H1 (cell line): ENCODE data around the gene GNB1L. TPM values are rescaled to one million over a fixed set of nuclear protein-coding genes. Genes with fewer than 3 reads are reported as not detected.
A peak's percentile ranks its signal among the peaks of the same experiment; 100 is the strongest.

Experiments
- CTCF ChIA-PET: fragments of 300-600 bp; sonication (Branson Sonifier 250); formaldehyde crosslinking; loops from one replicate; lab custom pipeline; 2021; ENCODE audit not compliant: partially characterized antibody; lab: Charles Lee
- POLR2A ChIA-PET: fragments of 300-600 bp; sonication (Branson Sonifier 250); formaldehyde crosslinking; loops from one replicate; lab custom pipeline; 2021; ENCODE audit warnings: inconsistent platforms; ENCODE audit not compliant: partially characterized antibody; lab: Charles Lee
- DNase-seq, 2 experiments: peaks; one replicate each; pipeline versions ENCODE4 v3.0.0 to v3.0.0-alpha.2; 2010 to 2022; ENCODE audit warnings: low spot score in 2 of 2, low read depth in 1 of 2, mixed read lengths in 1 of 2
- FAIRE-seq: peaks from 2 replicates; lab custom pipeline; 2011; peaks lifted over from hg19 to GRCh38; lab: Jason Lieb, UNC
- H2AFZ ChIP-seq: 2 replicates; pipeline ENCODE4 v1.8.1; 2012; ENCODE audit warnings: low read length, inconsistent platforms
- H2AK5ac ChIP-seq: 2 replicates; pipeline ENCODE4 v1.6.1; 2013; ENCODE audit warnings: low read depth, low read length
- H2BK120ac ChIP-seq: replicated peaks from 2 replicates; pipeline ENCODE3; 2013; ENCODE audit warnings: low read depth, low read length, inconsistent platforms
- H2BK12ac ChIP-seq: 2 replicates; pipeline ENCODE4 v1.6.1; 2013; ENCODE audit warnings: low read depth, low read length
- H2BK15ac ChIP-seq: 2 replicates; pipeline ENCODE4 v1.6.1; 2013; ENCODE audit warnings: low read length
- H2BK20ac ChIP-seq: 2 replicates; pipeline ENCODE4 v1.6.1; 2013; ENCODE audit warnings: low read length
- H2BK5ac ChIP-seq: 2 replicates; pipeline ENCODE4 v1.6.1; 2013; ENCODE audit warnings: low read depth, low read length
- H3K14ac ChIP-seq: 2 replicates; pipeline ENCODE4 v1.6.1; 2013; ENCODE audit warnings: inconsistent platforms; ENCODE audit not compliant: insufficient read length
- H3K18ac ChIP-seq: 2 replicates; pipeline ENCODE4 v1.6.1; 2013; ENCODE audit warnings: low read length; ENCODE audit errors: extremely low read depth
- H3K23ac ChIP-seq: 2 replicates; pipeline ENCODE4 v1.6.1; 2013; ENCODE audit warnings: inconsistent platforms; ENCODE audit not compliant: insufficient read length
- H3K23me2 ChIP-seq: 2 replicates; pipeline ENCODE4 v1.6.1; 2013; ENCODE audit warnings: low read depth, low read length
- H3K27ac ChIP-seq: 2 replicates; pipeline ENCODE4 v1.6.1; 2011; ENCODE audit warnings: low read depth, low read length, inconsistent platforms
- H3K27me3 ChIP-seq, 4 experiments: replicated peaks in 1 of 4; 1 replicate in 1 of 4; 2 replicates in 3 of 4; pipeline versions ENCODE4 v1.6.1 to v1.8.1; 2011 to 2013; ENCODE audit warnings: low read length in 3 of 4, mild to moderate bottlenecking in 3 of 4, inconsistent platforms in 2 of 4, mixed read lengths in 2 of 4, moderate library complexity in 1 of 4; ENCODE audit not compliant: control insufficient read depth in 3 of 4, insufficient read depth in 3 of 4; ENCODE audit errors: extremely low read depth in 1 of 4
- H3K36me3 ChIP-seq, 4 experiments: 2 replicates each; pipeline versions ENCODE4 v1.6.1 to v1.8.1; 2011 to 2013; ENCODE audit warnings: mild to moderate bottlenecking in 4 of 4, low read length in 3 of 4, moderate library complexity in 2 of 4, control low read depth in 1 of 4, inconsistent platforms in 1 of 4; ENCODE audit not compliant: insufficient read depth in 4 of 4, control insufficient read depth in 2 of 4
- H3K4ac ChIP-seq: replicated peaks from 2 replicates; pipeline ENCODE3; 2013; ENCODE audit warnings: low read length, low read depth, mixed read lengths, inconsistent platforms; ENCODE audit not compliant: insufficient read length
- H3K4me1 ChIP-seq, 4 experiments: replicated peaks in 1 of 4; 1 replicate in 1 of 4; 2 replicates in 3 of 4; pipeline versions ENCODE4 v1.6.1 to v1.8.1; 2011 to 2013; ENCODE audit warnings: low read length in 3 of 4, inconsistent platforms in 2 of 4, mixed read lengths in 1 of 4; ENCODE audit not compliant: insufficient read depth in 4 of 4, control insufficient read depth in 3 of 4
- H3K4me2 ChIP-seq, 2 experiments: 2 replicates each; pipeline versions ENCODE4 v1.6.1 to v1.8.1; 2011 to 2013; ENCODE audit warnings: low read depth in 2 of 2, low read length in 2 of 2, control low read depth in 1 of 2, inconsistent platforms in 1 of 2, mild to moderate bottlenecking in 1 of 2; ENCODE audit not compliant: insufficient read depth in 1 of 2
- H3K4me3 ChIP-seq, 4 experiments: fragments of 200-600, 300-600 bp in 1 of 4; sonication (generic), shearing (Covaris generic), sonication (Bioruptor Twin) in 1 of 4; 2 replicates each; pipeline versions ENCODE4 v1.5.1 to v1.8.1; 2011 to 2016; ENCODE audit warnings: low read length in 4 of 4, low read depth in 3 of 4, control low read depth in 2 of 4, inconsistent platforms in 2 of 4, mild to moderate bottlenecking in 2 of 4, mixed read lengths in 1 of 4, moderate library complexity in 1 of 4; ENCODE audit not compliant: insufficient read depth in 2 of 4; ENCODE audit errors: extremely low read depth in 1 of 4
- H3K56ac ChIP-seq: replicated peaks from 2 replicates; pipeline ENCODE3; 2013; ENCODE audit warnings: low read depth, mild to moderate bottlenecking, mixed read lengths, low read length, inconsistent platforms; ENCODE audit not compliant: insufficient read length
- H3K79me1 ChIP-seq: 2 replicates; pipeline ENCODE4 v1.6.1; 2013; ENCODE audit warnings: low read depth, low read length, control low read depth
- H3K79me2 ChIP-seq, 2 experiments: 2 replicates each; pipeline versions ENCODE4 v1.6.1 to v1.8.1; 2012 to 2013; ENCODE audit warnings: low read length in 2 of 2, mild to moderate bottlenecking in 2 of 2, inconsistent platforms in 1 of 2; ENCODE audit not compliant: insufficient read depth in 2 of 2, control insufficient read depth in 1 of 2
- H3K9ac ChIP-seq, 4 experiments: replicated peaks in 1 of 4; 1 replicate in 1 of 4; 2 replicates in 3 of 4; pipeline versions ENCODE4 v1.6.1 to v1.8.1; 2011 to 2013; ENCODE audit warnings: low read depth in 3 of 4, low read length in 3 of 4, control low read depth in 2 of 4, mild to moderate bottlenecking in 2 of 4, moderate library complexity in 2 of 4, inconsistent platforms in 1 of 4; ENCODE audit errors: extremely low read depth in 1 of 4
- H3K9me3 ChIP-seq, 2 experiments: 2 replicates each; pipeline versions ENCODE4 v1.6.1 to v1.8.1; 2012 to 2013; ENCODE audit warnings: mild to moderate bottlenecking in 2 of 2, moderate library complexity in 2 of 2, control low read depth in 1 of 2, inconsistent platforms in 1 of 2, low read depth in 1 of 2, low read length in 1 of 2, mixed read lengths in 1 of 2; ENCODE audit not compliant: insufficient read depth in 2 of 2
- H4K20me1 ChIP-seq, 2 experiments: replicated peaks in 1 of 2; 2 replicates each; pipeline versions ENCODE3 to v1.8.1; 2011 to 2013; ENCODE audit warnings: inconsistent platforms in 2 of 2, low read length in 2 of 2, mild to moderate bottlenecking in 1 of 2; ENCODE audit not compliant: insufficient read depth in 2 of 2, control insufficient read depth in 1 of 2
- H4K5ac ChIP-seq: 2 replicates; pipeline ENCODE4 v1.6.1; 2013; ENCODE audit warnings: low read length, low read depth, mixed read lengths, inconsistent platforms; ENCODE audit not compliant: insufficient read length
- H4K8ac ChIP-seq: 2 replicates; pipeline ENCODE4 v1.8.0; 2013; ENCODE audit warnings: mild to moderate bottlenecking, moderate library complexity, low read length, inconsistent platforms; ENCODE audit not compliant: insufficient read depth; ENCODE audit errors: extremely low read depth
- H4K91ac ChIP-seq: replicated peaks from 2 replicates; pipeline ENCODE3; 2013; ENCODE audit warnings: low read length, mixed read lengths, inconsistent platforms; ENCODE audit not compliant: insufficient read length
- RBBP5 ChIP-seq: IDR thresholded peaks from 2 replicates; pipeline ENCODE4 v1.7.1; 2012; ENCODE audit warnings: low read depth, mild to moderate bottlenecking, inconsistent platforms, low read length, moderate library complexity, borderline replicate concordance
- RFX5 ChIP-seq: IDR thresholded peaks from 2 replicates; pipeline ENCODE4 v1.6.1; 2011; ENCODE audit warnings: low read depth, low read length, improper control_type of control experiment, borderline replicate concordance
- SAP30 ChIP-seq: fragments of 300-600 bp; sonication (generic); IDR thresholded peaks from 2 replicates; pipeline ENCODE4 v1.7.1; 2012; ENCODE audit warnings: low read length, moderate library complexity, mild to moderate bottlenecking, inconsistent platforms; ENCODE audit not compliant: insufficient read depth, insufficient replicate concordance
- WGBS, 2 experiments: shearing (Covaris generic) in 1 of 2; methylation state at CpG; one replicate each; pipeline versions ENCODE4 v1.1.6 to v1.1.7; 2013 to 2015; ENCODE audit warnings: low lambda C conversion rate in 2 of 2, mixed read lengths in 2 of 2, inconsistent platforms in 1 of 2, low coverage in 1 of 2, missing lambda C conversion rate in 1 of 2; ENCODE audit not compliant: insufficient replicate concordance in 2 of 2, insufficient coverage in 1 of 2, insufficient read length in 1 of 2; ENCODE audit errors: extremely low coverage in 1 of 2, missing lambda C conversion rate in 1 of 2; 5-methylcytosine and 5-hydroxymethylcytosine counted together
- polyA plus RNA-seq, 7 experiments: library from polyadenylated mRNA; depleted of rRNA in 3 of 7; stranded (reverse) in 5 of 7; unstranded in 2 of 7; fragments of >200 nt in 5 of 7; fragments of 200-250 nt in 2 of 7; gene quantifications; 1 replicate in 5 of 7; 2 replicates in 1 of 7; 4 replicates in 1 of 7; pipeline versions ENCODE4 v1.2.1 to v1.2.3, GENCODE V29; 2011 to 2013; ENCODE audit warnings: missing spikeins in 2 of 7, mixed read lengths in 2 of 7
- total RNA-seq: library from RNA; stranded (reverse); fragmentation: NEBNext Ultra II Directional; extraction: Animal tissue kit (Norgen Biotek cat#: 25700); gene quantifications from 2 replicates; pipeline ENCODE4 v1.2.1, GENCODE V29; 2021

The GNB1L gene
- total and polyA plus RNA-seq, 2 of the 8 experiments (the other 6 are each of a cell fraction or from before 2014, with no cell fraction given), result 14.0 to 15.6 TPM

DNA sequence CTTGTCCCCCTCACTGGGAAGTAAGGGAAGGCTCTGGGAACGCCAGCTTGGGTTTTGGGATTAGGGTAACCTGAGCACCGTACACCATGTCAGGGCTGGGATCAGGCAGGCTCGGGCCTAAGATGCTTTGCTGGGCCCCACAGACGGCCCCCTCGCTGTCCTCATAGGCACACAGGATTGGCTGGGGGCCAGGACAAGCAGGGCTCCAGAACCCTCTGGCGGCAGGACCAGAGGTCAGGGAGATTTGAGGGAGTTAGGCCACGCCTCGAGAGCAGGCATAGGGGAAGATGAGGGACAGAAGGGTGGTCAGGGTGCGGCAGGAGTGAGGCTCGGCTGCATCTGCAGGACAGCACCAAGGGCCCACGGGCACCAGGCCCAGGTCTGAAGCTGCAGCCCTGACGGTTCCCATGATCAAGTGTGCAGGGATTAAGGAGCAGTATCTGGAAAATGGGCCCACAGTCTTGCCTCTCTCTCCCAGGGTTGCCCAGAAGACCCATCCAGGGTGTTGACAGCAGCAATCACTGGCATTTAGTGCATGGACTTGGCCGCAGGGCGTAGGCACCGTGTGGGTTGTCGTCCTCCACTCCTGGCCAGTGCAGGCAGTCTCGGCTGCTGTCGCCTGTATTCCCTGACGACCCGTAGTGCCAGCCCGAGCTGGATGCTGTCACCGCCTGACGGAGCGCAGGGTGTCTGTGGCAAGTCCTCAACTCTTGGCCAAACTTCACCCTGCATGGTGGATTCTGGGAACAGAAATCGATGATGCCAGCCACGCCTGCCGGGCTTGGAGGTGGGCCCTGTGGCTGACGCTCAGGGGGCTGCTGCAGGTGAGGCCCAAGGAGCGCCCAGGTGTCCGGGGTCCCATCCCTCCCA, 15.7 kb upstream of the GNB1L start:
- FAIRE-seq, result no peak
- H3K79me1 ChIP-seq, result no peaks in the 10 kb centered on the region; the same call in 1 of the 2 replicates
- no peaks in the 10 kb centered on the region for H3K36me3 ChIP-seq
- H3K9ac ChIP-seq, result no peak overlapping the region
- H3K79me2 ChIP-seq, result no peaks in the 10 kb centered on the region
- H3K23ac ChIP-seq, result no peak overlapping the region
- TF ChIP-seq SAP30 (no peak), RBBP5 (no peak), RFX5 (no peak)
- no peak overlapping the region for H3K4ac ChIP-seq
- no peak overlapping the region for H2AFZ ChIP-seq
- H2BK5ac ChIP-seq, result 0 out of 2 replicates have a peak overlapping the region, but pooled peaks have one; percentile 24
- H2BK20ac ChIP-seq, result 0 out of 2 replicates have a peak overlapping the region, but pooled peaks have one; percentile 48
- H3K4me2 ChIP-seq, result no peak overlapping the region
- H4K91ac ChIP-seq, result peak overlapping the region; percentile 82
- H4K20me1 ChIP-seq, result no peaks in the 10 kb centered on the region
- no peak overlapping the region for H4K5ac ChIP-seq
- H3K18ac ChIP-seq, result peak overlapping the region; percentile 48; the same call in 1 of the 2 replicates
- H4K8ac ChIP-seq, result peak overlapping the region; percentile 48; the same call in 1 of the 2 replicates
- H3K23me2 ChIP-seq, result no peaks in the 10 kb centered on the region
- POLR2A ChIA-PET, result interaction anchor here (0.9 to 4.6 kb wide), 5 partner anchors 11 to 27 kb away, joined by 3 to 27 read pairs (median 5); no protein-coding TSS in a partner anchor
- no peak overlapping the region for H2AK5ac ChIP-seq
- H2BK120ac ChIP-seq, result no peak overlapping the region
- H3K27me3 ChIP-seq, result no peaks in the 10 kb centered on the region
- peak in 1 of 2 experiments; percentile 42 for DNase-seq
- 92% methylated on average over 30 of the region's 30 CpGs; no CpG with 5 or more reads in 1 of the 2 experiments for WGBS, 2 experiments
- H3K9me3 ChIP-seq, result no peaks in the 10 kb centered on the region
- 0 out of 2 replicates have a peak overlapping the region, but pooled peaks have one; percentile 92 for H2BK15ac ChIP-seq
- no peak overlapping the region for H3K56ac ChIP-seq
- H3K4me1 ChIP-seq, result peaks cover 0 to 7% (median 4%) of the 10 kb centered on the region in 4 experiments; a peak in 4 of 7 replicates
- H3K27ac ChIP-seq, result no peak overlapping the region
- no peak overlapping the region for H3K14ac ChIP-seq
- no peak overlapping the region for H3K4me3 ChIP-seq
- CTCF ChIA-PET, result interaction anchor here (0.9 to 2.2 kb wide), 9 partner anchors 9 to 85 kb away, joined by 3 to 10 read pairs (median 4); no protein-coding TSS in a partner anchor
- H2BK12ac ChIP-seq, result peak overlapping the region; percentile 92; the same call in 1 of the 2 replicates
